ENCODE measurements around the gene NRM. TPM values are rescaled to one million over a fixed set of nuclear protein-coding genes. Genes with fewer than 3 reads are reported as not detected.

The NRM gene
- total and polyA plus RNA-seq, 2 of the 13 experiments (the other 11 are each of a cell fraction or from before 2014, with no cell fraction given): 12.5 to 16.0 TPM

- no peak for TF ChIP-seq ZNF800 (CRISPR knock-in tag; IDR thresholded peaks at IDR 0.05)
- no peak for TF ChIP-seq PITX1 (CRISPR knock-in tag; IDR thresholded peaks at IDR 0.05)
- TF ChIP-seq ZNF510 (CRISPR knock-in tag; IDR thresholded peaks at IDR 0.05; ENCODE audit: low read depth): peak; percentile 36; the same call in 1 of the 2 replicates
- TF ChIP-seq ATF7 (IDR thresholded peaks at IDR 0.05): no peak
- TF ChIP-seq ATF7 (CRISPR knock-in tag; IDR thresholded peaks at IDR 0.05): 0 out of 2 replicates have a peak, but pooled peaks have one; percentile 25
- peak; percentile 84 for TF ChIP-seq ZNF20 (CRISPR knock-in tag; IDR thresholded peaks at IDR 0.05)
- 0 out of 2 replicates have a peak, but pooled peaks have one; percentile 78 for TF ChIP-seq ZNF558 (CRISPR knock-in tag; IDR thresholded peaks at IDR 0.05; ENCODE audit: borderline replicate concordance)
- no peak for TF ChIP-seq HBP1 (CRISPR knock-in tag; IDR thresholded peaks at IDR 0.05; ENCODE audit: low read depth)
- 0 out of 2 replicates have a peak, but pooled peaks have one; percentile 55 for TF ChIP-seq PCBP1 (IDR thresholded peaks at IDR 0.05; ENCODE audit: borderline replicate concordance, low read depth, low read length)
- TF ChIP-seq ZFP91 (CRISPR knock-in tag; IDR thresholded peaks at IDR 0.05; ENCODE audit: borderline replicate concordance): no peak; the same call in 1 of the 2 replicates
- TF ChIP-seq CHCHD3 (CRISPR knock-in tag; IDR thresholded peaks at IDR 0.05): no peak
- peak in 1 of 2 experiments; percentile 31; a peak in 1 of 4 replicates for TF ChIP-seq POLR2A (IDR thresholded peaks at IDR 0.05; ENCODE audit: insufficient read depth in 1 of 2, low read depth in 2 of 2, low read length in 2 of 2)
- no peak for TF ChIP-seq ZNF407 (CRISPR knock-in tag; IDR thresholded peaks at IDR 0.05; ENCODE audit: not compliant biosample characterization)
- TF ChIP-seq TAF15 (IDR thresholded peaks at IDR 0.05; ENCODE audit: low read depth, low read length, poor library complexity, severe bottlenecking): peak; percentile 76
- TF ChIP-seq PREB (CRISPR knock-in tag; IDR thresholded peaks at IDR 0.05): no peak
These were observed 30.0 kb upstream of the NRM start (continued) for GRCh38 chr6:30720738-30721197.

Data from HepG2 (cell line).